ENCODE measurements around the gene NTF3. TPM values are rescaled to one million over a fixed set of nuclear protein-coding genes. Genes with fewer than 3 reads are reported as not detected.

NTF3 gene
- total and polyA plus RNA-seq, 2 donors (not counting 1 experiment from before 2014, with no cell fraction given): not detected

GRCh38 chr12:5430641-5431603, 986 bp upstream of the NTF3 start:
- peaks cover 58% of the 10 kb centered on the region for H3K27me3 Mint-ChIP-seq

More at GRCh38 chr12:5430641-5431603, 986 bp upstream of the NTF3 start:
- Histone ChIP-seq H3K27me3 (replicated peaks in 1 of 4; ENCODE audit: control extremely low read depth in 1 of 4, control insufficient read depth in 3 of 4, insufficient read depth in 4 of 4, low read length in 3 of 4) (peaks cover 0 to 54% (median 47%) of the 10 kb centered on the region in 4 experiments), H3K9ac (ENCODE audit: low read length) (peak overlapping the region; percentile 54), H3K4me1 (ENCODE audit: control insufficient read depth in 2 of 2, insufficient read depth in 2 of 2, low read length in 2 of 2) (peaks cover 29 to 33% of the 10 kb centered on the region in 2 donors), H3K79me2 (ENCODE audit: control insufficient read depth, insufficient read depth, low read length) (no peaks in the 10 kb centered on the region), H3K36me3 (replicated peaks in 1 of 2; ENCODE audit: control extremely low read depth in 1 of 2, control insufficient read depth in 1 of 2, extremely low read depth in 1 of 2, insufficient read depth in 2 of 2, low read length in 1 of 2) (no peaks in the 10 kb centered on the region), H2AFZ (ENCODE audit: insufficient read depth, low read depth, low read length, poor library complexity, severe bottlenecking) (peak overlapping the region; percentile 25), H4K20me1 (ENCODE audit: control insufficient read depth, insufficient read depth, low read length, poor library complexity, severe bottlenecking) (no peaks in the 10 kb centered on the region), H3K4me3 (ENCODE audit: control extremely low read depth in 1 of 5, extremely low read depth in 1 of 5, insufficient read depth in 1 of 5, low read depth in 2 of 5, low read length in 4 of 5) (peak overlapping the region in 2 of 5 experiments; percentile 30 to 53), H3K4me2 (replicated peaks; ENCODE audit: low read depth, low read length, poor library complexity, severe bottlenecking) (peak overlapping the region; percentile 69), H3K27ac (ENCODE audit: low read length in 2 of 2) (no peak overlapping the region), H3K9me3 (ENCODE audit: control extremely low read depth in 1 of 3, control insufficient read depth in 2 of 3, insufficient read depth in 1 of 3, low read length in 2 of 3) (peaks cover 0 to 10% (median 0%) of the 10 kb centered on the region in 3 donors)
- ATAC-seq (ENCODE audit: low read depth): no peak
- TF ChIP-seq, protein P1, sequence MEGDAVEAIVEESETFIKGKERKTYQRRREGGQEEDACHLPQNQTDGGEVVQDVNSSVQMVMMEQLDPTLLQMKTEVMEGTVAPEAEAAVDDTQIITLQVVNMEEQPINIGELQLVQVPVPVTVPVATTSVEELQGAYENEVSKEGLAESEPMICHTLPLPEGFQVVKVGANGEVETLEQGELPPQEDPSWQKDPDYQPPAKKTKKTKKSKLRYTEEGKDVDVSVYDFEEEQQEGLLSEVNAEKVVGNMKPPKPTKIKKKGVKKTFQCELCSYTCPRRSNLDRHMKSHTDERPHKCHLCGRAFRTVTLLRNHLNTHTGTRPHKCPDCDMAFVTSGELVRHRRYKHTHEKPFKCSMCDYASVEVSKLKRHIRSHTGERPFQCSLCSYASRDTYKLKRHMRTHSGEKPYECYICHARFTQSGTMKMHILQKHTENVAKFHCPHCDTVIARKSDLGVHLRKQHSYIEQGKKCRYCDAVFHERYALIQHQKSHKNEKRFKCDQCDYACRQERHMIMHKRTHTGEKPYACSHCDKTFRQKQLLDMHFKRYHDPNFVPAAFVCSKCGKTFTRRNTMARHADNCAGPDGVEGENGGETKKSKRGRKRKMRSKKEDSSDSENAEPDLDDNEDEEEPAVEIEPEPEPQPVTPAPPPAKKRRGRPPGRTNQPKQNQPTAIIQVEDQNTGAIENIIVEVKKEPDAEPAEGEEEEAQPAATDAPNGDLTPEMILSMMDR (IDR thresholded peaks at IDR 0.05): no peak
- no peak for TF ChIP-seq EZH2 (IDR thresholded peaks at IDR 0.05; ENCODE audit: borderline replicate concordance, insufficient read depth, low read depth, low read length, poor library complexity, severe bottlenecking)
- Mint-ChIP-seq H3K27ac (no peak overlapping the region), H3K9me3 (ENCODE audit: insufficient read depth) (no peaks in the 10 kb centered on the region), H3K4me3 (peak overlapping the region; percentile 81), H3K4me1 (peaks cover 20% of the 10 kb centered on the region)
- peak; percentile 40 for DNase-seq
- intact Hi-C loops (cut with micrococcal nuclease): no loop called here
- POLR2A ChIA-PET: no interaction called here
- WGBS (ENCODE audit: insufficient coverage): 6% methylated on average over 30 of the region's 58 CpGs
- CTCF ChIA-PET: no interaction called here

All from B cell (primary cell).